Suppressor macrophage treated with lipopolysaccharide for 4 hours (primary cell): ENCODE measurements around the gene CSNK1E.
A peak's percentile ranks its signal among the peaks of the same experiment; 100 is the strongest.

Experiments used
- DNase-seq: peaks from one replicate; pipeline ENCODE4 v3.0.0-alpha.2; 2020

The CSNK1E gene

DNA sequence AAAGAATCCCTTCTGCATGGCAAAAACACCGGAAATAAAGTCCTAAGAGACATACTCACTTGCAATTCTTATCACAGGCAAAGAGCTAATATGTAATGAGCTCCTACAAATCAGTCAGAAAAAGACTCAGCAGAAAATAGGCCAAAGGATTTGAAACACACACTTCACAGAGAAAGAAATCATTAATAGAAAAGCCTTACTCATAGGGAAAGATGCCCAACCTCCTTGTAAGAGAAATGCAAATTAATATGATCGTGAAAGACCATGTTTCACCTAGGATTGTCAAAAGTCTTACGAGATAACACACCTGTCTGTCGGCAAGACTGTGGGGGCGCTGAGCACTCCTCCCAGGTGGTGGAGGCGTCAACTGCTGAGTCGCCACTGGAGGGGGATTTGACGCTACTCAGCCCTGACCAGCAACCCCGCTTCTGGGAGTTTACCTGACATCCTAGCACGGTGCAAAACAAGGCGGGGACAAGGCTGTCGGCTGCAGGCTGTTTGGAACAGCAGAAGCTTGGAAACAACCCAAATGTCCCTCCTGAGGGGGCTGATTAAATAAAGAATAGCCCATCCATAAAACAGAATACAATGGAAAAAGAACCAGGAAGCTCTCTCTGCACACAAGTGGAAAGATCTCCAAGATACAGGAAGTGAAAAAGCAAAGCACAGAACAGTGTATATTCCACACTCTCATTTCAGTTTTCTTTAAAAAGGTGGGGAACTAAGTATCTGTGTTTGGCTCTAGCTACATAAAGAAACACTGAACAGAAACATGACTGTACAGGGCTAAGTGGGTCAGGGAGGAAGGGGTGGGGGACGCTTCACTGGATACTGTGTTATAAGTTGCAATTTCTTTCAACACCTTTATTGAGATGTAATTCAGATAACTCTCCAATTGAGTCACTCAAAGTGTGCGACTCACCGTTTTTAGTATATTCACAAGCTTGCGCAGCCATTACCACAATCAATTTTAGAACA is 11.5 kb downstream of the CSNK1E start:
- peak; percentile 45 for DNase-seq

DNA sequence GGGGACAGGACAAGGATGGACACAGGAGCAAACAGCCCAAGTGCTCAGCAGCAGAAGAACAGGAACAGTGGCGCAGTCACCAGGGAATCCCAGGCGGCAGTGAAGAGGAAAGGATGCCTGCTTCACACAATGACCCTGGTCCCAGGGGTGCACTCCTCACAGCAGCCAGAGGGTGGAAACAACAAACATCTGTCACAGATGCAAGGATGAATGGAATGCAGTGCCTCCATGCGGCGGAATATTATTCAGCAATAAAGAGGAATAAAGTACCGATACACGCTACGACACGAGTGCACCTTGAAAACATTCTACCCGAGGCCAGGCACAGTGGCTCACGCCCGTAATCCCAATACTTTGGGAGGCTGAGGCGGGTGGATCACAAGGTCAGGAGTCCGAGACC is 12.7 kb downstream of the CSNK1E start:
- DNase-seq, result no peak

DNA sequence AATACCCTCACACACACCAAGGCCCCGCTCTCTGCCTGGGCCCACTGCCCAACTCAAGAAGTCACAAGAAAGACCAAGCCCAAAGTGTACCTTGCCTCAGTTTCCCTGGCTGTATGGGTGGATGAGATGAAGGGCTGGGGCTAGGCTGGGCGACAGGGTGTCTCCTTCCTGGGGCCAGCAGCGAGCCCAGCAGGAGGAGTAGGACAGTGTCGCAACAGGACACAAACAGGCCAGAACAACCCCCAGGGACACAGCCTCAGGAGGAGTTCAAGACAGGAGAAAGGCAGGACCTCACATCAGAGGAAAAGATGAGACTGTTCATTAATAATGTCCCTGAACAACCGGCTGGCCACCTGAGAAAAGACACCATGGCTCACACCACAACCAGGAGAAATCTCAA is 13.3 kb downstream of the CSNK1E start:
- DNase-seq, result no peak

DNA sequence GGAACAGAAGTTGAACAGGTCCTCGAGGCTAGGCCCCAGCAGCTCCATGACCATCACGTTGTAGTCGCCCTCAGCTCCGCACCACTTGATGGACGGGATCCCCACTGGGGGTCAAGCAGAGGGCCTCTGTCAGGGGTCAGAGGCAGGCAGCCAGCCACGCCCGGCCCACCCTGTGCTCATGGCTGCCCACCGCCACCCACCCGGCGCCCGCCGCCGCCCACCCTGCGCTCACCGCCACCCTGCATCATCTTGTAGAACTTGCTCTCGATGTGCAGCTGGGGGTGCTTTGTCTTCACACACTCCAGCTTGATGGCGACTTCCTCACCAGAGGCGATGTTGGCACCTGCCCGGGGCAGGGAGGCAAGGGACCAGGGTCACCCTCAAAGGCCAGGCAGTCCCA is 14.3 kb downstream of the CSNK1E start:
- no peak for DNase-seq

DNA sequence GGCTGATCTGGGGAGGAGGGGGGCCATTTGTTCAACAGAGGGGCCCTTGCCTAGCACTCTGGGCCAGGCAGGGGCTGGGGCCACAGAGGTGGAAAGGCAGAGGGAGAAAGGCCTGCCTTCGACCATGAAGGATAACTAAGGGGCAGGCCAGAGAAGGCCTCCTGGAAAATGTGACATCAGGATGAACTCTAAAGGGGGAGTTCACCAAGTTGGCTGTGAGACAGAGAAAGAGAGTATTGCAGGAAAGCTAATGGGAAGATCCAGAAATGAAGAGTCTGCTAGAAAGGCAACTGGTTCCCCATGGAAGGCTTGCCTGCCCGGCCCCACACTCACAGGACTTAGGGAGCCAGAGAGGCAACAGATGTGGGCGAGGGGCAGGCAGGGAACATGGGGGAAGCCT is 16.3 kb downstream of the CSNK1E start:
- no peak for DNase-seq

DNA sequence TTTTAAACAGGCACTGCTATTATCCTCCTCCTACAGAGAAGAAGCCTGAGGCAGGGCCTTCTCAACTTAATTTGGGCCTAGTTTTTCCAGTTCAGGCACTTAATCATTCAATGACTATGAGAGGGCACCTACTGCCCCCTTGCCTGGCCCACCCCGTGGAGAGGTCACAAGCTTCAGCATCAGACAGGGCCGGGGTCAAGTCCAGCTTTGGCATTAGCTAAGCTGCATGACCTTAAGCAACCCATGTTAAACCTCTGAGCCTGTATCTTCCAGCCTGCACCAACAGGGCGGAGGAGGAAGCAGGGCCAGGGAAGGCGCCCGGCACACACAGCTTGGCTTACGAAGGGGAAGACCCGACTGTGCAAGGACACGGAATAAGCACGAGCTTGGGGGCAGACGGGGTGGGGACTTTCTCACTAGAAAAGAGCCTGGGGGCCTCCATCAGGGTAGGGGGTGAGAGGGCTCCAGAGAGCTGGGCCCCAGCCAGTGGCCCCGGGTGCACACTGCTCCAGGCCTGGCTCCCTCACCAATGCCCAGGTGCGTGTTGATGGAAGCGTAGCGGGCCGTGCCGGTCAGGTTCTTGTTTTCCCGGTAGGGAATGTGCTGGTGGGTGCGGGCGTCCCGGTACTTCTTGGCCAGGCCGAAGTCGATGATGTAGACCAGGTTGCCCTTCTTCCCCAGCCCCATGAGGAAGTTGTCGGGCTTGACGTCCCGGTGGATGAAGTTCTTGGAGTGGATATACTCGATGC is 16.9 kb downstream of the CSNK1E start:
- no peak for DNase-seq

DNA sequence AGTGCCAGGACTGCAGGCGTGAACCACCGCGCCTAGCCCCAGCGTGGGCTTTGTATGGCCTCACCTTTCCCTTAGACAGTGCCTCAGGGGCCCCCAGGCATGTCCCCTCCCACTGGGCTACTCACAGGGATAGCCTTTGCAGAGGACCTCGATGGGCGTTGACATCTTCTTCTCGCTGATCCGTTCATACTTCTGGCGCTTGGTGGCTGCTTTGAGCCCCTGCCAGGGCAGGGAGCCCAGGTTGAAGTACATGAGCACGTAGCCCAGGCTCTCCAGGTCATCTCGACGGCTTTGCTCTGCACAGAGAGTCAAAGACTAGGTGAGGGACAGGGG is 17.5 kb downstream of the CSNK1E start:
- no peak for DNase-seq

DNA sequence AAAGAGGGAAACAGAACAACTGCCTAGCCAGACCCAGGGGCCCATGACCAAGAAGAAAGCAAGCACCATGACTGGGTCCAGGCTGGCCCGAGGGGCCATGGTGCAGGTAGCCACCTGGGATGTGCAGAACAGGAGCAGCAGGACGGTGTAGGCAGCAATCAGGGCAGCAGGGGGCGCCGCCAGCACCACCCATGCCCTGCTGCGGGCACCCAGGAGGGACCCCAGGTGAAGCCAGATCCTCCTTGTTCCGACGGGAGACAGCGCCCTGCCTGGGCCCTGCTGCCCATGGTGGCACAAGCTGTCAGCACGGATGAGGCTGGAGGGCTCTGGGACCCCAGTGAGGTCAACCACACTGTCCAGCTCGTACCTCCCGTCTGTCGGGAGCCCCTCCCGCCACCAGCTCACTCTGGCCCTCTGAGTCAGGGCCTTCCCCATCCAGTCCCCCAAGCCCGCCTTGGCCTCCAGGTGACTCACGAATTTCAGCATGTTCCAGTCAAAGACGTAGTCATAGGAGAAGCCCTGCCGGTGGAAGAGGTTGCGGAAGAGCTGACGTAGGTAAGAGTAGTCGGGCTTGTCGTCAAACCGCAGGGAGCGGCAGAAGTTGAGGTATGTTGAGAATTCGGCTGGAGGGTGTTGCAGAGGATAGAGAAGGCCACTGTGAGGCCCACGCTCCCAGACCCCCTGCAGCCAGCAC is 18.8 kb downstream of the CSNK1E start:
- DNase-seq, result no peak

DNA sequence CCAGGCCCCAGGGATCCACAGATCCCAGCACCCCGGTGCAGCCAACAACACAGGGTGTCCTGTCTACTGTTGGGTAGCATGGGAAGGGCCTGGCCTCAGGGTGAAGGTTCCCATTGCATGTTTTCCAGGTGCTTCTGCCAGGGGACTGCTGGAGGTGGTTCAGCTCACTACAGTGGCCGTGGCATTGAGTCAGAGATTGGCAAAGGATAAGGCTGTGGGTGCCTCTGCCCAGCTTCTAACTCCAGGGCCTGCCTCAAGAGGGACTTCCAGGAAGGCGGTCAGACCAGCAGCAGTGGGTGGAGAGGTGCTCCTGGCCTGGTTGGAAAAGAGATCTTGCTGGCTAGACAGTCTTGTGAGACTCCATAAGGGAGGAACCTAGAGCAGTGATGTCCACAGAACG is 20.9 kb downstream of the CSNK1E start:
- no peak for DNase-seq

DNA sequence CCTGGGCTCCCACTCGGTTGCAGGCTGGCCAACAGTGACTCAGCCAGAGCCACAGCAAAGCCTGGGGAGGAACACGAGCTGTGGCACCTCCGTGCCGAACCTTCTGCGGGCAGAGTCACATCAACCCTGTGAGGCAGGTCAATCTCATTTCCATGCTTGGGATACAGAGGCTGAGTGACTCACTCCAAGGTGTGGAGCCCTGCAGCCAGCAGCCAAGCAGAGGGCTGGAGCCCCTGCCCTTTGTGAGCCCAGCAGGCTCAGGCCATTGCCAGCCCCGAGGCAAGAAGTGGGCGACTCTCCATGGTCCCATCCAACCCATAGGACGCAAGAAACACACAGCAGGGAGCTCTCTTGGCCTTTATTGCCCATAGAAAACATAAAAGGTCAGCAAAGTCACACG is 21.4 kb downstream of the CSNK1E start:
- DNase-seq, result no peak

DNA sequence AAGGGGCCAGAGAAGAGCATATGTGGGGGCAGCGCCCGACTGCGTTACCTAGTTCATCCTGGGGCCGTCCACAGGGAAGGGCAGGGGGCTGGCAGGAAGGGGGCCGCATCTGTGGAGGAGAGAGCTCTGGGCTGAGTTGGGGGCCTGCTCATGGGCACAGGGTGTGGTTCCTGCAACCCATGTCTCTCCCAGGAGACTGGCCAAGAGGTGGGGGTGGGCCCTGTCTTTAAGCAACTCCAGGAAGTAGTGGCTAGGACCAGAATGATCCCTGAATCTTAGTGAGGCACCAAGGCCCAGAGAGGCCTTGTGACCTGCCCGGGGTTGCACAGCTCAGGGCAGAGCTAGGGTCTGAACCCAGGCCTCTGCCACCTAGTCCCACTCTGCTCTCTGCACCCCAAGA is 21.9 kb downstream of the CSNK1E start:
- no peak for DNase-seq

DNA sequence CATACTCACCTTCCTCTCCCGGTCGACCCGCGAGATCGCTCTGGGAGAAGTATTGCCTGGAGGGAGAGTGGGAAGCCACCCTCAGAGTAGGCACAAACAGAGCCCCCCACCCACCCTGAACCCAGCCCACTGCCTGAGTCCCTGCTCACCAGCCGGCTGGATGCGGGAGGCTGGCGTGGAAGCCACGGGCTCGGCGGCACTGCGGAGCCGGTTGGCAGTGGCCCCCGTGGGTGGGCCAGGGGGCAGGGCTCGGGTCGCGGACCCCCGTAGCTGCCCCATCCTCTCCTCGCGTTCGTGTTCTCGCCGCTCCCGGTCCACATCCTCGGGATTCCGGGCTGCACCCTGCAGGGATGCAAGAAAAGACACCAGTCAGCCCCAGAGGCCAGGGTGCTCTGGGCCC is 23.0 kb downstream of the CSNK1E start:
- DNase-seq, result no peak

DNA sequence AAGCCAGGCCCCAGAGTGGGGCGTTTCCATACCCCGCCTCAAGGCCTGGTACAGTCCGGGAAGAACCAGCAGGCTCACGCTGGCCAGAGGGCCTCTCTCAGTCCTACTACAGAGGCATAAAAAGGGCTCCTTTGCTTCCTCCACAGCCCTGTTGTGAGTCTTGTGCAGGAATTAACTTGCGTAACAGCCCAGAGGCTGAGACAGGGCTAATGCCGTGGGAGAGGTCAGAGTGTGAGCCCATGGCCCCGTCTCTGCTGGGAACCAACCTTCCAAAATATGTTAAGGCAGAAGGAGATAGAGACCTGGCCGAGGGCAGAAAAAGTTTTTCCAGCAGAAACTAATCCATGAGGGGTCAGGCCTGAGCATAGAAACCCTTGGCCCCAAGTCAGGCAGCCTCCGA is 24.5 kb downstream of the CSNK1E start:
- no peak for DNase-seq

DNA sequence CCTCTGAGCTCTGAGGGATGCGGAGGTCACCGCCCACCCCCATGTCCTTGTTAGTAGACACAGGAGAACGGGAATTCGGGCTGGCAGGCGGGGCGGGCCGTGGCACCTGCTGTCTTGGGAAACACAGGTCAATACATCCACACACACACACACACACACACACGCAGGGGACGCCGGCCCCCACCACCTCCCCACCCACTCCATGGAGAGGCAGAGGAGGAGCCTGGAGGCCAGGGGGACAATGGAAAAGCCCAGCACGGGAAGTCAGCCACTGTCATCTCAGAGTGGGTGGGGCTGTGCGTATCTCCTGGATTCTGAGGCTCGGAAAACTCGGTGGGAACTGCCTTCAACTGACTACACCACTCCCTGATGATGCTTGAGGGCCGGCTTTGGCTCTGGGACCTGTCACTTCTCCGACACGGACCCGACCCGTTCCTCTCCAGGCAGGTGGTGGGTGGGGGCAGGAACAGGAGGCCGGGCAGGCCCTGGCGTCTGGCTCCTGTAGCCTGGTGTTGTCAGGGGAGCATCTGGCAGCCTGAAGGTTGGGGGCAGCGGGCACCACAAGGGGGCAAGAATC is 25.9 kb downstream of the CSNK1E start:
- no peak for DNase-seq

DNA sequence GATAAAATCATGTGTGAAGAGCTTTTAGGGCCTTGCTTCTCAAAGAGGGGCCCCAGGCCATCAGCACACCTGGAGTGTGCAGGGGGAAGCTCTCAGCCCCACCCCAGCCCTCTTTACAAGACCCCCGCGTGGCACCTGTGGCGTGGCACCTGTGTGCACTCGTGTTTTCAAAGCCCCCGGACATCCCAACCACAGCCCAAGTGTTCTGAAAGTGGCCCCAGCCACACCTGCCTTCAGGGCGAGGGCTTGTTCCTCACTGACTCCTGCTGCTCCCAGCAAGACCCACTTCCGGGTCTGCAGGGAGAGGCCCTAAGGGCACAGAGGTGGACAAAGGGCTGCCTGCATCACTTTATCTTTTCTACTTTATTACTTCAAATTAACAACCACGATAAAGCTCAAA is 26.9 kb downstream of the CSNK1E start:
- DNase-seq, result no peak

DNA sequence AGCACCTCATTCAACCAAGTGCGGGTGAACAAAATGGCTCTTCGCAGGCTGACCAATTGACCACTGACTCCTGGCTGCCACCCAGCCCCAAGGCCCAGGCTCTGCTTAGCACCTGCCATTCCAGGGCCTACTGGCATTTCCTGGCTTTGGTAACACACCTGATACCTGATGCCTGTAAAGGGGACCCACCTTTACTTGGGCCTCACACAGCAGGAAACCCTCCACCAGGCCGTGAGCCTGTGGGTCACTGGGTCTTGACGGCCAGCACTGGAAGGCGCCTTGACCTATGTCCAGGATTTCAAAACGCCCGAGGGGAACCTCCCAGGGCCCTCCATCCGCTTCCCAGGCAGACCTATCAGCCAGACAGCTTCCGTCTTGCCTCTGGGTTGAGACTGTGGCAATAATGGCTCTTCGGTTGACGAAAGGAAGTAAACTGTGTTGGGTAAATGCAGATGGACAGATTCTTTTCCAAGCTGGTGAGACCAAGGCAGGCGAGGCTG is 27.6 kb downstream of the CSNK1E start:
- no peak for DNase-seq

DNA sequence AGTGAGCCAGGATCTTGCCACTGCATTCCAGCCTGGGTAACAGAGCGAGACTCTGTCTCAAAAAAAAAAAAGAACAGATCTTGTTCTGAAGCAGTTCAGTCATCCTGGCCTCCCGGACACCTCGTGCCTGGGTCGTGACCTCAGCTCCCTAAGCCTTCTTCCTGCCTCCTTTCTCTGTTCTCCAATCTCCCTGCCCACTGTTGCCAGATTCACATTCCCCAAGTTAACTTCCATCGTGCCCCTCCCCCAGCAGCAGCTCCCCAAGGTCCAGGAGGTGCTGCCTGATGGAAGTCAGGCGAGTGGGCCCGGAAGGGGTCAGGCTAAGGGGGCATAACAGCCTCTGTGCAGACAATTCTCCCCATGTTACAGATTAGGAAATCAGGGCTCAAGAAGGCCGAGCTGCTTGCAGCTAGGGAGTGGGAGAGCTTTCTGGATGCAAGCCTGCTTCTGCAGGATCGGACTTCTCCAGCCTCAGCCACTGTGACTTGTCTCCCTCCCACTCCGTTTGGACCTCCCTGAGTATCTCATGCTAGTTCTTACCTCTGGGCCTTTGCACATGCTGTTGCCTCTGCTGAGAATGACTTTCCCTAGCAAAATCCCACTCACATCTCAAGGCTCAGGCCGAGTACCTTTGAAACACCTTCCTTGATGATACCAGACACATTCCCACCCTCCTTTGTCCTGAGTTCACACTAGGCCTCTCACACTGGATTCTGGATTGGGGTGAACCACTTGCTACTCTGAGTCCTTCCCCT is 30.1 kb downstream of the CSNK1E start:
- no peak for DNase-seq

DNA sequence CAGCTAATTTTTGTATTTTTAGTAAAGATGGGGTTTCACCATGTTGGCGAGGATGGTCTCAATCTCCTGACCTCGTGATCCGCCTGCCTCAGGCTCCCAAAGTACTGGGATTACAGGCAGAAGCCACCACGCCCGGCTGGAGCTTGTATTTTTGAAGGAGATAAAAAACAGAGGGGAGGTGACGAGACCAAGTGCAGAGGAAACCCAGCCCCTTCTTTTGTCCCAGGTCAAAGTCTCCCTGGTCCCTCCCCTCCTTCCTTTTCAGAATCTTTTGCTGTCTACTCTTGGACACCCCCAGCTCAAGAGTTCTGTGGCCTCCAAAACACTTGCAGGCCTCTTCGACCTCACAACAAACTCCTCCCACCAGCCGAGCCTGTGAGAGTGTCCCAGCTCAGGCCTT is 32.2 kb downstream of the CSNK1E start:
- no peak for DNase-seq

DNA sequence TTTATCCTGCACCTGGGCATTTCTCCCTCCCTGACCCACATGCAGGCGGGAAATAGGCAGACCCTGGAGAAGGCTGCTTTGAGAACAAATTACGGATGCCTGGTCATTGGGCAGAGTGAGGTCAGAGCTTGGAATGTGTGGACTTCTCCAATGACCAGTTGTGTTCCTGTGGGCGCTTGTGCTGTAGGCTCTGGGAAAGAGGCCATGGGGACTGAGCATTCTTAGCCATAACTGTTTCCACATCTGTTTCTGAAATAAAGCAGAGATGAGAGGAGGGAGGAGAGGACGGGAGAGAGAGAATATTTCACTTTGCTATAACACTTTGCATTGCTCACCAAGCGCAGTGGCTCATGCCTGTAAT is 33.2 kb downstream of the CSNK1E start:
- no peak for DNase-seq

DNA sequence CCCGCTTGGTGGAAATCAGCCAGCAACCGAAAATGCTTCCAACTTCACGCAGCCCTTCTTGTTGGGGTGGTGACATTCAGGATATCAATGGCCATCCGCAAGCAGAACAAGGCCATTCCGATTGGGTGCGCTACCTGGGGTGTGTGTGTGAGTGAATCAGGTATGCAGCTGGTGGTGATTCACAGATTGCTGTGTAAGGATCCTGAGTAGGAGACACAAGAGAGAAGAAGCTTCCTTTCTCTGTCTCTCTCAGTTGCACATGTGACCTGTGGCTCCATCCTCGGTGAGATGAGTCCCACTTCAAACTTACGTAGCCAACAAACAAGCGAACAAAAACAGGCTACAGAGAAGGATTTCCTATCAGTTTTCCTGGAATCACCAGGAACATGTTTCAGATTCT is 34.8 kb downstream of the CSNK1E start:
- no peak for DNase-seq

DNA sequence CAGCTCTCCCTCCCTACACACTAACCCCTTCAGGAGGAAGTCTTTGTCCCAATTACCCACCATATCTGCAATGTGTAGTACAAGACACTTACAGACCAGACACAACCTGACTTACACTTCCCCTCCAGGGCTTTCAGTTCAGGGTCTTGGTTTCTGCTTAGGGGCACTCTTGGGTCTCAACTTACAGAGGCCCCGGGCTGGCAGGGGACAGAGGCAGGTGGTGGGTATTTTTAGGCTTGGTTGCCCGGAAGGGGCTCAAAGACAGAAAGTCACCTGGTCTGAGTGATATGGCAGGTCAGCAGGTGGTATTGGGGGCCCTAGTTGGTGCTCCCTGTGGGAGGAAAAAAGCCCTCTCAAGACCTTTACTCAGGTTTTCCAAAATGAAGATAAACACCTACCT is 41.1 kb downstream of the CSNK1E start:
- no peak for DNase-seq

DNA sequence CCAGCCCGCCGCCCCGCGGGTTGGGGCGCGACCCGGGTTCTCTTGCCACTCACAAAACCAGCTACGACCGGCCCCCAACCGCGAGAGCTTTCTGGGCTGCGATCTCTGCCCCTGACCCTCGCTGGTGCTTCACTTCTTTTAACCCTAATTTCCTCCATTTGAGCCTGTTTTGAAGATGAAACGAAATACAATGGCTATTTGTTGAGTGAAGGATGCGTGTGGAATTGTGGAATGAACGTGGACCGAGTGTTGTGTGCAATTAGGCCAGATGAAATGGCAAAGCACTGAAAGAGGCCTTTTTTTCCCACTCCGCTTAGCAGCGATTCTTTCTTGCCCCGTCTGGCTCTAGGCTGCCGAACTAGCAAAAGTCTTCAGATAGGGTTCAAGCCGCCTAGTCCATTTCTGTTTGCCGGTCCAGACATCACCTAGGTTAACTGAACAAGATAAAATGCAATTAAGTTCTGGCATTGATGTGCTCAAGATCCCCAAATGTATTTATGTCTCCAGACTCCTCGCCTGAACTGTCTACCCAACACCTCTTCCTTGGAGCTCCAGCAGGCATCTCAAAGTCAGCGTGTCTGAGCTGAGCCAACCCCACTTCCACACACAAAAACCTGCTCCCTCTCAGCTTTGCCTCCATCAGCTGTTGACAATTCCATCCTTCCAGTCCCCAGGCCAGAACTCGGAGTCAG is 44.0 kb downstream of the CSNK1E start:
- DNase-seq, result no peak
